Hepatocyte (in vitro differentiated cells): ENCODE data around the gene STON1. TPM values are rescaled to one million over a fixed set of nuclear protein-coding genes. Genes with fewer than 3 reads are reported as not detected.
"Not testable (repeated sequence)": the region's sequence is repeated elsewhere in the genome, so short reads cannot be mapped to it uniquely, and the experiment has no call there.

Experiments
- DNase-seq: peaks from one replicate; pipeline ENCODE4 v3.0.0-alpha.2; 2016; ENCODE audit warnings: low spot score
- H2AFZ ChIP-seq: fragments of 200-600 bp; sonication (generic); 2 replicates; pipeline ENCODE4 v1.6.0; 2016; ENCODE audit warnings: antibody characterized with exemption, mild to moderate bottlenecking
- H3K27ac ChIP-seq: fragments of 200-600 bp; sonication (generic); 2 replicates; pipeline ENCODE4 v1.5.1; 2016; ENCODE audit warnings: mild to moderate bottlenecking
- H3K27me3 ChIP-seq: fragments of 200-600 bp; sonication (generic); 2 replicates; pipeline ENCODE4 v1.6.1; 2016
- H3K36me3 ChIP-seq: fragments of 200-600 bp; sonication (generic); replicated peaks from 2 replicates; pipeline ENCODE4 v1.5.1; 2016; ENCODE audit warnings: low read depth; ENCODE audit not compliant: insufficient read depth
- H3K4me1 ChIP-seq: fragments of 200-600 bp; sonication (generic); 2 replicates; pipeline ENCODE4 v1.5.1; 2016; ENCODE audit warnings: mild to moderate bottlenecking, moderate library complexity; ENCODE audit not compliant: insufficient read depth
- H3K4me2 ChIP-seq: fragments of 200-600 bp; sonication (generic); 2 replicates; pipeline ENCODE4 v1.6.0; 2016
- H3K4me3 ChIP-seq: fragments of 200-600 bp; sonication (generic); 2 replicates; pipeline ENCODE4 v1.5.1; 2016; ENCODE audit warnings: mild to moderate bottlenecking
- H3K79me2 ChIP-seq: fragments of 200-600 bp; sonication (generic); 2 replicates; pipeline ENCODE4 v1.6.0; 2017; ENCODE audit warnings: mild to moderate bottlenecking
- H3K9me2 ChIP-seq: fragments of 200-600 bp; sonication (generic); replicated peaks from 2 replicates; pipeline ENCODE4 v1.6.0; 2017; ENCODE audit warnings: mild to moderate bottlenecking; ENCODE audit not compliant: insufficient read depth
- H3K9me3 ChIP-seq: fragments of 200-600 bp; sonication (generic); 2 replicates; pipeline ENCODE4 v1.5.1; 2016; ENCODE audit warnings: low read depth, mild to moderate bottlenecking
- H4K20me1 ChIP-seq: fragments of 200-600 bp; sonication (generic); 2 replicates; pipeline ENCODE4 v1.6.0; 2016; ENCODE audit warnings: mild to moderate bottlenecking; ENCODE audit not compliant: insufficient read depth, poor library complexity, severe bottlenecking
- EZH2 ChIP-seq: fragments of 200-600 bp; sonication (generic); IDR thresholded peaks from 2 replicates; pipeline ENCODE4 v1.6.1; 2016; ENCODE audit warnings: antibody characterized with exemption, mild to moderate bottlenecking, borderline replicate concordance
- EZH2phosphoT487 ChIP-seq: fragments of 200-600 bp; sonication (generic); IDR thresholded peaks from one replicate; pipeline ENCODE4 v1.6.1; 2018; ENCODE audit warnings: antibody characterized with exemption, mild to moderate bottlenecking, low read depth, moderate library complexity; ENCODE audit not compliant: unreplicated experiment, severe bottlenecking
- WGBS: methylation state at CpG from one replicate; pipeline ENCODE4 v1.1.6; 2016; ENCODE audit warnings: low lambda C conversion rate; ENCODE audit errors: missing lambda C conversion rate; 5-methylcytosine and 5-hydroxymethylcytosine counted together
- polyA plus RNA-seq: library from polyadenylated mRNA; unstranded; fragments of >200 nt; fragmentation: Nextera tagmentation; extraction: Ambion mirVana; gene quantifications from 2 replicates; pipeline ENCODE4 v1.2.1, GENCODE V29; 2016
- total RNA-seq: library from RNA; depleted of rRNA; stranded (reverse); fragments of >200 nt; gene quantifications from 2 replicates; pipeline ENCODE4 v1.2.3, GENCODE V29; 2014
- TF ChIP-seq, protein P1 (sequence below): fragments of 200-600 bp; sonication (generic); IDR thresholded peaks from 2 replicates; pipeline ENCODE4 v1.5.1; 2016; ENCODE audit warnings: antibody characterized with exemption, mild to moderate bottlenecking; ENCODE audit not compliant: poor library complexity

STON1 gene
- total and polyA plus RNA-seq, 2 experiments from 2014 or later, result 12.2 to 22.0 TPM

DNA sequence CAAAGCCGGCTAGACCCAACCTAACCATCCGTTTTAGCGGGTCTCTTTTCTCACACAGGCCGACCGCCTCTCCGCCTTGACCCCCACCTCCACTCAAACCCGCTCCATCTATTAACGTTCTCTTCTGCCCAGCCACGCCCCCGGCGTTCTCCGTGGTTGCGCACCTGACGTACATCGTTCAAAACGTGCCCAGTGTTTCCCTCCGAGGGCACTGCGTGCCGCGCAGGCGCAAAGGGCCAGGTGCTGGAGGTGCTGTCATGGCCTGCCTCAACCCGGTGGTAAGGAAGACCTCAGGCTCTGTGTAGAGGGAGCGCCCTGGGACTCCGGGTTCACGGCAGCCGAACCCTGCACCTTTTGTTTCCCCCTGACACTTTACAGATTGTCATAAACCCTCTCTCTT lies 87.7 kb downstream of the STON1 start, which contains the start of gene GTF2A1L:
Gene GTF2A1L (plus strand): TSS at position 239 of the 400 bp plus-strand sequence. CDS start 19 bp downstream, at position 258.
- Histone ChIP-seq H3K27ac (no peak within 1 kb of the TSS), H4K20me1 (no peaks in the 10 kb centered on the region), H3K4me3 (no peak within 1 kb of the TSS), H3K36me3 (no peaks in the 10 kb centered on the region), H3K9me2 (no peaks in the 10 kb centered on the region), H2AFZ (no peak within 1 kb of the TSS), H3K9me3 (no peaks in the 10 kb centered on the region), H3K4me1 (no peaks in the 10 kb centered on the region), H3K27me3 (no peaks in the 10 kb centered on the region), H3K79me2 (no peaks in the 10 kb centered on the region), H3K4me2 (no peak within 1 kb of the TSS)
- 95% methylated on average over 26 of the region's 26 CpGs for WGBS
- no peak for TF ChIP-seq EZH2phosphoT487
- TF ChIP-seq, protein P1, sequence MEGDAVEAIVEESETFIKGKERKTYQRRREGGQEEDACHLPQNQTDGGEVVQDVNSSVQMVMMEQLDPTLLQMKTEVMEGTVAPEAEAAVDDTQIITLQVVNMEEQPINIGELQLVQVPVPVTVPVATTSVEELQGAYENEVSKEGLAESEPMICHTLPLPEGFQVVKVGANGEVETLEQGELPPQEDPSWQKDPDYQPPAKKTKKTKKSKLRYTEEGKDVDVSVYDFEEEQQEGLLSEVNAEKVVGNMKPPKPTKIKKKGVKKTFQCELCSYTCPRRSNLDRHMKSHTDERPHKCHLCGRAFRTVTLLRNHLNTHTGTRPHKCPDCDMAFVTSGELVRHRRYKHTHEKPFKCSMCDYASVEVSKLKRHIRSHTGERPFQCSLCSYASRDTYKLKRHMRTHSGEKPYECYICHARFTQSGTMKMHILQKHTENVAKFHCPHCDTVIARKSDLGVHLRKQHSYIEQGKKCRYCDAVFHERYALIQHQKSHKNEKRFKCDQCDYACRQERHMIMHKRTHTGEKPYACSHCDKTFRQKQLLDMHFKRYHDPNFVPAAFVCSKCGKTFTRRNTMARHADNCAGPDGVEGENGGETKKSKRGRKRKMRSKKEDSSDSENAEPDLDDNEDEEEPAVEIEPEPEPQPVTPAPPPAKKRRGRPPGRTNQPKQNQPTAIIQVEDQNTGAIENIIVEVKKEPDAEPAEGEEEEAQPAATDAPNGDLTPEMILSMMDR, result no peak
- no peak for TF ChIP-seq EZH2
- DNase-seq, result no peak

DNA sequence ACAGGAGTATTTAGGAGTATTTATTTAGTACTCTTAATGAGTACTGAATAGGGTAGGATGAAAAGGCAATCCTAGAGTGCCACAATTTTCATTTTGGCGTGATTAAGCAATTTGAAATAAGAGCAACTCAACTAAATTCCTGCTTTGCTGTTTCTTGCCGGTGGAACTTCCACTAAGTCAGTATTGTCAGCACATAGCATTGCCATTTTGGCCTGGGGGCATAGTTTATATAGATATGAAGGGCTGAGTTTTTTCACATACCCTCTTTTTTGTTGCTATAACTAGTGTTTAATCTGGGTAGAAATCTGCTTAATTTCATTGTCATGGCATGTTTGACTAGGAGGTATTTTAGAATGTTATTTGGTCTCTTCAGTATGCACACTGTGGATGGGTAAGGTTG lies 89.6 kb downstream of the STON1 start:
- Histone ChIP-seq H3K4me2 (no peak overlapping the region), H3K9me3 (no peaks in the 10 kb centered on the region), H3K4me3 (no peak overlapping the region), H3K27me3 (no peaks in the 10 kb centered on the region), H3K36me3 (no peaks in the 10 kb centered on the region), H2AFZ (no peak overlapping the region), H3K27ac (no peak overlapping the region), H3K79me2 (no peaks in the 10 kb centered on the region), H3K9me2 (no peaks in the 10 kb centered on the region), H3K4me1 (no peaks in the 10 kb centered on the region), H4K20me1 (no peaks in the 10 kb centered on the region)
- no peak for TF ChIP-seq EZH2
- no peak for TF ChIP-seq EZH2phosphoT487
- TF ChIP-seq, protein P1, result no peak
- WGBS, result 83% methylated on average over 2 of the region's 2 CpGs
- no peak for DNase-seq

DNA sequence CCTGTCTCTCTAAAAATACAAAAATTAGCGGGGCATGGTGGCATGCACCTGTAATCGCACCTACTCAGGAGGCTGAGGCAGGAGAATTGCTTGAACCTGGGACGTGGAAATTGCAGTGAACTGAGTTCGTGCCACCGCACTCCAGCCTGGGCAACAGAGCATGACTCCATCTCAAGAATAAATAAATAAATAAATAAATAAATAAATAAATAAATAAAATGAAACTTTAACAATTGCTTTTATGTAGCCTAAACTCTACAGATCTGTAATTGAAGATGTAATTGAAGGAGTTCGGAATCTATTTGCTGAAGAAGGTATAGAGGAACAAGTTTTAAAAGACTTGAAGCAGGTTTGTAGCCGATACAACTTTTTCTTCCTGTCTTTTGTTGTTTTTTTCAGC lies 90.7 kb downstream of the STON1 start:
- Histone ChIP-seq H3K4me2 (no peak overlapping the region), H3K9me2 (no peaks in the 10 kb centered on the region), H4K20me1 (no peaks in the 10 kb centered on the region), H3K9me3 (no peaks in the 10 kb centered on the region), H3K4me1 (no peaks in the 10 kb centered on the region), H3K79me2 (no peaks in the 10 kb centered on the region), H3K36me3 (no peaks in the 10 kb centered on the region), H3K4me3 (no peak overlapping the region), H2AFZ (no peak overlapping the region), H3K27ac (no peak overlapping the region), H3K27me3 (no peaks in the 10 kb centered on the region)
- TF ChIP-seq, protein P1, result no peak
- no peak for TF ChIP-seq EZH2phosphoT487
- TF ChIP-seq EZH2, result no peak
- no peak for DNase-seq
- 94% methylated on average over 7 of the region's 7 CpGs for WGBS

DNA sequence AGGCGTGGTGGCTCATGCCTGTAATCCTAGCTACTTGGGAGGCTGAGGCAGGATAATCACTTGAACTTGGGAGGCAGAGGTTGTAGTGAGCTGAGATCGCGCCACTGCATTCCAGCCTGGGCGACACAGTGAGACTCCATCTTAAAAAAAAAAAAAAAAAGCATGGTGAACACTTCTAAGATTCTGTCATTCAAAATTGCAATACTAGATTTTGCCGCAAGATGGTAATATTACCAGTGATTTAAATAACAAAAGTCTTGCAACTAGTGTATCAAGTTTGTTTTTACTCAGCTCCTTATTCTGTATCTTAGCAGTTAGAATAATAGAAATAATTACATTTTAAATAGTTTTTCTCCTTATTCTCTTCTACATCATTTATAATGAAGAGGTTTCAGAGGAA lies 92.7 kb downstream of the STON1 start:
- not testable (repeated sequence) for H3K27ac ChIP-seq, H3K79me2 ChIP-seq, H3K4me3 ChIP-seq, H3K36me3 ChIP-seq, H4K20me1 ChIP-seq, DNase-seq, H3K9me2 ChIP-seq, H3K27me3 ChIP-seq, H2AFZ ChIP-seq, H3K9me3 ChIP-seq, H3K4me1 ChIP-seq, H3K4me2 ChIP-seq
- WGBS, result 92% methylated on average over 5 of the region's 5 CpGs
